Measurements from ENCODE around the gene MBD5.

MBD5 gene

DNA sequence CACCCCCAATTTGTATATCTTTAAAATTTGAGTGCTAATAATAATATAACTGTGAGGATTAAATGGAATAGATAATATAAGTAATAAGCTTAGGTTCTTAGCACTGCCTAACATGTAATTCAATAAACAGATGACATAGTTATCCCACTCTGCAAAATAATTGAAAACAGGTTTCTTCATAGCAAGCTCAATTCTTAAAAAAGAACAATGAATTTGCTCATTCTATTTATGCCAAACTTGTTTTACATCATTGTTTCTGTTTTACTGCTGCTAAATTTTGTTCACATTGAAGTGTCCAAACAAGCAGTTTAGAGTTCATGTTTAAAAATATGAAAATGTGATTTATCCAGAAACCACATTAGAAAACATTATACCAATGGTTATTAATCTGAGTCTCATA is 217.0 kb downstream of the MBD5 start:
- DNase-seq: no peak

DNA sequence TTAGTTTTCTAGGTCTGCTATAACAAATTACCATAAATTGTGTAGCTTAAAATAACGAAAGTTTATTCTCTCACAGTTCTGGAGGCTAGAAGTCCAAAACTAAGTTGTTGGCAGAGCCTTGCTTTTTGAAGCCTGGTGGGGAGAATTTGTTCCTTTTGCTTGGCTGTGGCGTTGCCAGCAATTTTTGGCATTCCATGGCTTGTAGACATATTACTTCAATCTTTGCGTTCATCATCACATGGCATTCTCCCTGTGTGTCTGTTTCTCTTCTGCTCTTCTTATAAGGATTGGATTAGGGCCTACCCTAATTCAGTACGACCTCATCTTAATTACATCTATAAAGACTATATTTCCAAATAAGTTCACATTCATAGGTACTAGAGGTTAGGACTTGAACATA is 217.7 kb downstream of the MBD5 start:
- DNase-seq: no peak

DNA sequence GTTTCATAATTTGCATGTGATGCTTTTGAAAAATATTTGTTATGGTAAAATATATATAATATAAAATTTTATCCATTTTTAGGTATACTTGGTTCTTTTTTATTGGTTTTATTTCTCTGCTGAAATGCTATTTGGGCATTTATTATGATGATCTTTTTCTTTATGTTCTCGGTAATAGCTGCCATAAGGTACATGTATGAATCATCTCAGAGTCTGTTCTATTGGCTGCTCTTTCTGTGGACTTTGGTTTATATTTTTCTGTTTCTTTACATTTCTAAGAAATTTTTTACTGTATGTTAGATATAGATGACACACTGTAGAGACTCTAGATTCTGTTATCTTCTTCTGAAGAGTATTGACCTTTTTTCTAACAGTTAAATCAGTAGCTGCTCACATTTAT is 219.9 kb downstream of the MBD5 start:
- no peak for DNase-seq

DNA sequence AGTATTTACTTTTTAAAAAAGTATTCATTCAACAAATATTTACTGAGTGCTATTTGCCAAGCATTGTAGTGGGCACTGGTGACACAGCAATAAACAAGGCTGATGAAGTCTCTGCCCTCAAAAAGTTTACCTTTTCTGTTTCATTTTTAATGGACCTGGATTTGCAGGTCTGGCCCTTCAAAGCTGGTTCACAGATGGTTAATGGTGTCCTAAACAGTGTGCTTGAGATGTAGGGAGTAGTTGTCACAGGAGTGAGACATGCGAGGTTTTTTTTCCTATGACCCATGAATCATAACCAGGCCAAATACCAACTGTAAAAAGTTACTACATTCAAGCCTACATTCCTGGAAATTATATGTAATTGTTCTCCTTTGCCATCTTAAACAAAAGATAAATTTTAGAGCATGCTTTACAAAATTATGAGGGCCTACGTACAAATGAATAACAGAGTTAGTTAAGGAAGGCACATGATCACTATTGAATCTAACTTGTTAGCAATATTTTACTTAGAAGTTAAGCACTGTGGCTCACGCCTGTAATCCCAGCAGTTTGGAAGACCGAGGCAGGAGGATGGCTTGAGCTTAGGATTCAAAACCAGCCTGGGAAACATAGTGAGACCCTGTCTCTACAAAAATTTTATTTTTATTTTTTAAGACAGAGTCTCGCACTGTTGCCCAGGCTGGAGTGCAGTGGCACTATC is 223.9 kb downstream of the MBD5 start:
- no peak for DNase-seq

DNA sequence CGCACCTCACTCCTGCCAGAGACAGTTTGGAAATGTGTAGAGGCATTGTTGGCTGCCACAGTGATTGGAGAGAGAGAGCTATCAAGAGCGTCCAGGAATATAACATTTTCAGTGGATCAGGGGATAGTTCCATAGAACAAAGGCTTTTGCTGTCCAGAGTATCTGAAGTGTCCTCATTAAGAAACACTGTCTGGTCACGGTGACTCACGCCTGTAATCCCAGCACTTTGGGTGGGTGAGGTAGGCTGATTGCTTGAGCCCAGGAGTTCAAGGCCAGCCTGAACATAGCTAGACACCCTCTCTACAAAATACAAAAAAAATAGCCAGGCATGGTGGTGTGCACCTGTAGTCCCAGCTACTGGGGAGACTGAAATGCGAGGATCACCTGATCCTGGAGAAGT is 231.1 kb downstream of the MBD5 start:
- no peak for DNase-seq

DNA sequence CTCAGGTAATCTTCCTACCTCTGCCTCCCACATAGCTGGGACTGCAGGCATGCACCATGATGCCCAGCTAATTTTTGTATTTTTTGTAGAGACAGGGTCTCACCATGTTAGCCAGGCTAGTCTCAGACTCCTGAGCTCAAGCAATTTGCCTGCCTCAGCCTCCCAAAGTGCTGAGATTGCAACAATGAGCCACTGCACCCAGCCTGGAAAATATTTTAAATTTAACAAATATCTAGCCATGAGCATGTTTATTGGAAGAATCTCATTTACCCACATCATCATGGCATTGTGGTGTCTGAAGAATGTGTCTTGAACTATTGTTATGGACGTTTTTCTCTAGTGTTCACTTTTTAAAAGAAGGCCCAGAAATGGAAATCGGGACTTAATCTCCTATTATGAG is 231.8 kb downstream of the MBD5 start:
- DNase-seq: no peak

DNA sequence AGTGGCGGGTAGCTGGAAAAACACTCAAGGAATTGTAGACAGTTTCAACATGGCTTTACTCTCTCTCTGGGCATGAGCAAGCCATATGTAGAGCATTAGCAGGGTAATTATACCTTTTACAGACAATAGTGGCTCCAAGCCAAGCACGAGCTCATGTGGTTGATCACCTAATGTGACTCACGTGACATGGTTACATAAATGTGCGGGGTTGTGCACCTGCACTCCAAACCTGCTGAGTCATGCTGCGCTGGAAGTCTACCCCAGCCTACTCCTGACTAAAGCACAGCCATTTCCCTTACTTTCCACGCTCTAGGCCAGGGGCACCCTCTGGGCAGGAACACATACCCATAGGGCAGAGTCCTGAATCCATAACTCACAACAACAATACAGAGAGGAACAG is 232.8 kb downstream of the MBD5 start:
- no peak for DNase-seq

DNA sequence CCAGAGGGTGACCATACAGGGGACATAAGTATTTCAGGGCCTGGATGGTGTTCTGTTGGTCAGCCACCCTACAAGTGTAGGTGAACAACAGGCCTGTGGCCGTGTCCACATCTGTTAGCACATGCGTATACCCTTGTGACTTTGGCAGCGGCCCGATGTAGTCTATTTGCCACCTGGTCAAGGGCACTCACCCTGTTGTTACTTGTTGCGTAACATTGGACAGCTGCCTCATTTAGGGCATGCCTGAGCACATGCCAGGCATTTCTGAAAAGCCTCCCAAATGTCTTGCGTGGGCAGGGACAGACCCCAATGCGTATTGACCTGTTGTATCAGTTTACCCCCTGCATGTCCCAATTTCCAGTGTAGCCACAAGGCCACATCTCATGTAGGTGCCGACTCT is 235.0 kb downstream of the MBD5 start:
- no peak for DNase-seq

DNA sequence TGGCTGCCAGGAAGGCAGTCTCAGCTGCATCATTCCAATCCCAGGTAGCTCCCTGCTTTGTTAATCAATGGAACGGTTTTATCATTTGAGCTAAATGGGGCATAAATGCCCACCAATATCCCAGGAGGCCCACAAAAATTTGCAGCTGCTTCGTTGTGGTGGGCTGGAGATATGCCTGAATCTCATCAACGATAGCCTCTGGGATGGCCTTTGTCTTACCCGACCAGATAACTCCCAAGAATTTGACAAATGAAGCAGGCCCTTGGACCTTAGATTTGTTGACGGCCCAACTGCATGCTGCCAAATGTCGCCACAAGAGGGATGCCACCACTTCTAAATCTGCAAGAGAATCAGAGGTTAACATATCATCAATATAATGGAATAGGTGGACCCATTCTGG is 236.4 kb downstream of the MBD5 start:
- DNase-seq: no peak

DNA sequence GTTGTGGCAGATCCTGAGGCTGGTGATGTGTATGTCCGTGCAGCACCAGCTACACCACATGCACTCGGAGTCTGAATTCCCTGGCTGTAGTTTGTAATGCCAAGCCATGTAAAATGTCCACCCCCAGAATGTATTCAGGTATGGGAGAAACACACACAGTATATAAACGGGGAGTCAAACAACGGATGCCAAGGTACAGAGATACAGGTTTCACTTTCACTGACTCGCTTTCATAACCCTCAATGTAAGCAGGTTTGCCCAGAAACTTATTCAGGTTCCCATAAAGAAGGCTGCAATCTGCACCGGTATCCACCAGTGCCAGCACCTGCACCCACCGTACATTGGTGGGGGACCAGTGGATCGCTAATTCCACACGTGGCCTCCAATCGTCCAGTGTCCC is 237.2 kb downstream of the MBD5 start:
- no peak for DNase-seq

DNA sequence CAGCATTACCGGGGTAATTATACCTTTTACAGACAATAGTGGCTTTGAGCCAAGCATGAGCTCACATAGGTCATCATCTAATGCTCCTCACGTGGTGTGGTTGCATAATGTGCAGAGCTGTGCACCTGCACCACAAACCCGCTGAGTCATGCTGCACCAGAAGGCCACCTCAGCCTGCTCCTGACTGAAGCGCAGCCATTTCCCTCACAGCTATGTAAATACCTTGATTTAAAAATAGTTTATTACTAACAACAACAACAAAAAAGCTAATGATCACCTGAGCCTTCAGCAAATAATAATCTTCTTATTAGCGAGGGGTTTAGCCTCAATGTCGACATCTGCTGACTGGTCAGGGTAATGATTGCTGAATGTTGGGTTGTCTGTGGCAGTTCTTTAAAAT is 238.8 kb downstream of the MBD5 start:
- no peak for DNase-seq

DNA sequence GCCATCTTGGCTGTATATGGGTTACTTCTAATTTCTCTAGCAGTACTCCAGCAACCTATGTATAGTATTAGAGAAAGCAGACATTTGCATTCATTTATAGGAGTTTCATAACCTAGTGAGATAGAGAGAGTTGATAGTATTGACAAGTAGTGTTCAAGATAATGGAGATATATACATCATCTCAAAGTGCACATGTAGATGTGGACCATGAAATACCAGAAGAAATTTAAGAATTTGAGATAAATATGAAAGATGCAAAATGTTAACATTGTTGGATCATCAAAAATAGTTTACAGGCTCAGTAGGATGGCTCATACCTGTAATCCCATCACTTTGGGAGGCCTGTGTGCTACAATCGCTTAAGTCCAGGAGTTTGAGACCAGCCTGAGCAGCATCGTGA is 243.0 kb downstream of the MBD5 start:
- no peak for DNase-seq

DNA sequence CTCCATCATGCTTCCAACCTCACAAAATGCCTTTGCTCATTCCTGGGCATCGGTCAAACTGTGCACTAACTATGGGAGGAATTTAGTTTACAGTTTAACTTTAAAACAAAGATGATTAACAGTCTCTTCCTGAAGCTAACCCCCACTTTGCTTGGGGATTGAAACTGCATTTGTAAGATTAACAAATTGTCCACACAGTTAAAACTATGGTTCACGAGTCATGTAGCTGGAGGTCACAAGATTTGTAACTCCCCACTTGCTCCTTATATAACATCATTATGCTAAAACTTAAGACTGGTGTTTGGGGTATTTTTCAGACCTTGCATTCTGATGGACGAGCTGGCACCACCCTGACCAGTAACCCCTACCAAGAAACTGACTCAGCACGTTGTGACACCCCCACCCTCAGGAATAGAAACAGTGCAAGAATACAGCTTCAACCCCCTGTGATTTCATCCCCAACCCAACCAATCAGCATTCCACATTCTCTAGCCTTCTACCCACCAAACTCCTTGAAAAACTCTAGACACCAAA is 252.3 kb downstream of the MBD5 start:
- no peak for DNase-seq

DNA sequence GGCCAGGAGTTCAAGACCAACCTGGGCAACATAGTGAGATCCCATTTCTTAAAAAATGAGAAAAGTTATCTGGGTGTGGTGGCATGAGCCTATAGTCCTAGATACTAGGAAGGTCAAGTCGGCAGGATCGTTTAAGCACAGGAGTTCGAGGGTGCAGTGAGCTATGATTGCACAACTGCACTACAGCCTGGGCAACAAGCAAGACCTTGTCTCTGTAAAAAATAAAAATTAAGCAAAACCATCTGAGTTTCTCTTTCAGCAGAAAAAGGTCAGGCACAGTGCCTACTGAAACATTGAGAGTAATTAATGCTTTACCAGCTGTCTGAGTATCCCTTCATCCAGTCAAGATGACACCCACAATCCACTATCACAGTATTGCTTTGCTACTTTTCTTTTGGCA is 258.3 kb downstream of the MBD5 start:
- no peak for DNase-seq

DNA sequence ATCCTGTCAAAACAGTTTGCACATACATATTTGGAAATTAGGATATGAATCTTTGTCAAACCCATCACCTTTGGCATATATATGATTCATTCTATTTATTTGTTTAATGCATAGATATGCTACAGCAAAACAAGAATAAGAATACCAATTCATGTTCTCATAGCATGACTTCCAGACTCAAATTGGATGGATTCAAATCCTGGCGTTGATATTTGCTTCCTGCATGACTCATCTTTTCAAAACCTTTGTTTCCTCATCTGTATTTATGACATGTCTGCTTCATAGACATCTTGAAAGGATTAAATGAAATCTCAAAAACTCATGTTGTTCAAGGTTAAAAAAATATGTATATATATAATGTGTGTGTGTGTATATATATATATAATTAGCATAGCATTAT is 261.3 kb downstream of the MBD5 start:
- DNase-seq: no peak

DNA sequence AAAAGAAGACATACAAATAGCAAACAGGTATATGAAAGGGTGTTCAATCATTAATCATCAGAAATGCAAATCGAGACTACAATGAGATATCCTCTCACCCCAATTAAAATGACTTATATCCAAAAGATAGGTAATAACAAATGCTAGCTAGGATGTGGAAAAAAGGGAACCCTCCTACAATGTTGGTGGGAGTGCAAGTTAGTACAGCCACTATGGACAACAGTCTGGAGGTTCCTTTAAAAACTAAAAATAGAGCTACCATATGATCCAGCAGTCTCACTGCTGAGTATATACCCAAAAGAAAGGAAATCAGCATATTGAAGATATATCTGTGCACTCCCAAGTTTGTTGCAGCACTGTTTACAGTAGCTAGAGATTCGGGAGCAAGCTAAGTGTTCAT is 271.5 kb downstream of the MBD5 start:
- DNase-seq: no peak

DNA sequence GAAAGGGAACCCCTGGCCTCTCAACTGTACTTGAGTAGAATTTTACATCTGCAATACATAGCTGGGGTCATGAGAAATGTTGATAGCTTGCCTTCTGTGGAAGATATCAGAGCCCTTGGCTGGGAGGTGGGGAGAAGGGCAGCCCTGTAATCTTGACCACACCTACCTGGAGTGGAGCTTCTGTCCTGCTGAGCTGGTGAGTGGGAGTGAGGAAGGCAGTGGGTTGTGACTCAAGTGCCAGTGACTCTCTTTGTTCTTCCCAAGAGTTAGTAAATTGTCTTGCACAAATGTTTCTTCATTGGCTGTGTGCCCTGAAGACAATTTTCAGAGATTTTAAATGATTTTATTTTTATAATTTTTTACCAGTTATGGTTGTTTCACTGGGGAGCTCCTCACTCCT is 277.3 kb downstream of the MBD5 start:
- DNase-seq: no peak

DNA sequence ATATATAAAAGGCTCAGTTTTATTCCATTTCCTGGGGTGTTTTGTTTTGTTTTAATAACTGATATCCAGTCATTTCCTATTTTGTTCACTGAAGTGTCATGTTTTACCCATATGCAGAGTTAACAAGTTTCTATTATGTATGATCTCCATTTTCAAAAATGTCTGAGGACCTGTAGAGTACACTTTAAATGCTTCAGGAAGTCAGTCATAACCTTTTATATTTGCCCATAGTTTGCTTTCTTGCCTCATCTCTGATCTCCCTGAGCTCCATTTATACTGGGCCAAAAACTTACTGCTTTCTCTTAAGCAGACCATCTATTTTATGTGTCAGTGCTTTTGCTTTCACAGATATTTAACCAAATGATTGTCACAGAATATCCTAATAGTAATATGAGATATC is 278.7 kb downstream of the MBD5 start:
- no peak for DNase-seq

DNA sequence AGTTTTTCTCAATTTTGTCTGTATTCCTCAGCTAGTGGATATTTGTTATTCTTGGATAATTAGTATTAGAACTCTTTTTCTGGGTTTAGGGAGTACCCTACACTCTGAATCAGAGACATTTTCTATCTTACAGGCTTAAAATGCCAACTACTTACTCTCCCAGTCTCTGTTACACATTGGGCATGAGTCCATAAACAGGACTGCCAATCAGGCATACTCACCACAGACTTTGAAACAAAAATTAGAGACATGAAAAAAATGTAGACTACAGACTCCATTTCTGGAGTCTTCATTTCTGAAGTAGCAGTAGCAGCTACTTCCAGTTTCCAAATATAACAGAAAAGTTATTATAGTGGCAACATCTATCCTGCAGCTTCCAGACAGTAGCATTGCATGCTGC is 279.7 kb downstream of the MBD5 start:
- no peak for DNase-seq

DNA sequence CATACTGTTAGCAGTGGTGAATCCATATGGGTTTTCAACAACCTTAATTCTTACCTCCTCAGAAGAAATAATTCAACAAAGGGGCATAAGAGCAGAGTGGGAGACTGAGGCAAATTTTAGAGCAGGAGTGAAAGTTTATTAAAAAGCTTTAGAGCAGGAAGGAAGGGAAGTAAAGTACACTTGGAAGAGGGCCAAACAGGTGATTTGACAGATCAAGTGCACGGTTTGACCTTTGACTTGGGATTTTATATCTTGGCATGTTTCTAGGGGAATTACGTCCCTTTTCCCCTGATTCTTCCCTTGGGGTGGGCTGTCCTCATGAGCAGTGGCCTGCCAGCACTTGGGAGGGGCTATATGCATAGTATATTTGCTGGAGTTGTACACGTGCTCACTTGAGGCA is 280.5 kb downstream of the MBD5 start:
- DNase-seq: no peak

DNA sequence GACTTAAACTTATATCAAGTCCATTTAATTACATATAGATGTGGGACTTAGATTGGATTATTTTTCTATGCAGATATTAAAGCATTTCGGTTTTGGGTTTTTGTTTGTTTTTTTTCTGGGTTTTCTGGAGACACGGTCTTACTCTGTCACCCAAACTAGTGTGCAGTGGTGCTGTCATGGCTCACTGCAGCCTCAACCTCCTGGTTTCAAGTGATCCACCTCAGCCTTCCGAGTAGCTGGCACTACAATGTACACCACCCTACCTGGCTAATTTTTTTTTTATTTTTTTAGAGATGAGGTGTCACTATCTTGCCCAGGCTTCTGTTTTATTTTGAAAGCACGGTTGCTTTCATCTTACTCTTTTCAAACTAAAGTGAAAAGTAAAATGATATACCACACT is 281.6 kb downstream of the MBD5 start:
- DNase-seq: no peak

DNA sequence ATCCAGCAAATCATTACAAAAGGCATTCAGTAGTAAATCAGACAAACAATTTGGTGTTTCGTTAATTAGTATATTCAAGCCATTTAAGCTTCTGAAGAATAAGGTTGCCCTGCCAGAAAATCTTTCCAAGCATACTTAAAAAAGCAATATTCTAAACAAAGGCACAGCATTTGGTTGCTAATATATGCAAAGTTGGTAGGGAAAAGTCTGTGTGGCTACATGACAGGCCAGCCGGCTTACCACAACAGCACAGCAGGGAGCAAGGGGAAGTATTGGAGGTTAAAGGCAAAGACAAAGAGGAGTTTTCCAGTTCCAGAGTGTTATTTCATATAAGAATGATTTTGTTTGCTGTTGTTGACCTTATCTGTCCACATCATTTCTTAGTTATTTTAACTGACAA is 282.3 kb downstream of the MBD5 start:
- no peak for DNase-seq

DNA sequence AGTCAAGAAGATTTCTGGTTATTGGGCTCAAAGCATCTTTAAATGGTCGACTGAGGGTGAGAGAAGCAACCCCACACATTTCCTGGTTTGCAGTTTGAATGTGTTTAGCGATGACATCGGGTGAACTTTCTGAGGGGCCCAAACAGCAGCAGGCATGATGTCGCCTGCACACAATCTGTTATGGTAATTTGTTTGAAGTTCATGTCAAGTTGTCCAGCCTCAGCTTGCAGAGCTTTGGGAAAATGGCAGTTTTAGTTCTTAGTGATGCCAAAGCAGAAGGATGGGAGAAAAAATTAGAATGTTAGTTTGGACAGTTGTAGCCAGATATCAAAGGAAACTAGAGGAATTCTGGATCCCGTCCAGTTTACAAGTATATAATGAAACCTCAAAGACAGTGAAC is 284.6 kb downstream of the MBD5 start:
- no peak for DNase-seq

DNA sequence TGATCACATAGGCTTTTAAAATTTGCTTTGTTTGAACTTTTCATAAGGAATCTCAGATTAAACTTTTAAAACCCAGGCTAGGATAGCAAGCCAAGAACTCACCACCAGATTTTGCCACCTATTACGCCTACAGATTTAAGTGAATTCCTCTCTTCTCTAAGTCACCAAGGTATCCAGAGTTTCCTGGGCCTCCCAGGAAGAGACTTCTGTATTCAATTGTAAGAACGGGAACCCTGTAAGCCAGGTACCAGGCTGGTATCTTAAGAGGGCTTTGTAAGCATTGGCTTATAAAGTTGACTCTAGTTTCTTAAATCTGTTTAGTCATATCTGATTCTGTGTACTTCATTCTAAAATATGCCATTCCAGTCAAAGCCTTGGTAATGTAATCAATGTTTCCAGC is 285.1 kb downstream of the MBD5 start:
- no peak for DNase-seq

DNA sequence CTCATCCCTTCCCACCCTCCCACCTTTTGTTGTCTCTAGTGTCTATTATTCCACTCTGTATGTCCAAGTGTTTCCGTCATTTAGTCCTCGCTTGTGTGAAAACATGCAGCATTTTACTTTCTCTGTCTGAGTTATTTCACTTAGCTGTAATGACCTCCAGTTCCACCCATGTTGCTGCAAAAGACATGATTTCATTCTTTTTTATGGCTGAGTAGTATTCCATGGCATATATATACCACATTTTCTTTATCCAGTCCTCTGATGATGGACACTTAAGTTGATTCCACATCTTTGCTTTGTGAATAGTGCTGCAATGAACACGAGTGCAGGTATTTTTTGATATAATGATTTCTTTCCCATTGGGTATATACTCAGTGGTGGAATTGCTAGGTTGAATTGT is 296.7 kb downstream of the MBD5 start:
- no peak for DNase-seq

DNA sequence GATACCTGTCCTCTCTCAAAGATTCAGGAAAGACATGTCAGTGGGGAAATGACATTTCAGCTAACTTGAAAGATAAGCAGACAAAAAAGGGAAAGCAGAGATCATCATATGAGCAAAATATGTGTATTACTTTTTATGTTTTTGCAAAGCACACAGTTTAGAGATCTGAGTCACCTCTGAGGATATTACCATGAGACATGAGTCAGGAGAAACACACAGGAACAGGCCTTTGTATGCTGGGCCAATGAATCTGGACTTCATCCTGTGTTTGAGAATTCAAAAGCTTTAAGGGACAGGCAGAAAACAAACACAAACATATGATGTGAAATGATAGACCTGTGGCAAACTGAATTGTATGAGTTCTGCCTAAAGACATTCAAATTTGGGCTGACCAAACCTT is 317.6 kb downstream of the MBD5 start:
- DNase-seq: no peak

Measured in CD4-positive, alpha-beta T cell treated with Interleukin-4 for 4 hours (primary cell).